Neural crest cell (in vitro differentiated cells): Measurements from ENCODE around the gene CETP. TPM values are rescaled to one million over a fixed set of nuclear protein-coding genes. Genes with fewer than 3 reads are reported as not detected.

Source experiments
- DNase-seq: peaks from one replicate; pipeline ENCODE4 v3.0.0; 2021; ENCODE audit warnings: low read depth, mixed read lengths, low spot score
- H3K27ac Mint-ChIP-seq: one replicate; pipeline ENCODE4 v1.8.0; 2021; ENCODE audit warnings: mild to moderate bottlenecking, mixed read lengths; ENCODE audit not compliant: unreplicated experiment
- H3K27me3 Mint-ChIP-seq: 2 replicates; pipeline ENCODE4 v1.8.0; 2021; ENCODE audit warnings: low read depth, mild to moderate bottlenecking, mixed read lengths
- H3K36me3 Mint-ChIP-seq: 2 replicates; pipeline ENCODE4 v1.8.0; 2021; ENCODE audit warnings: low read depth, mild to moderate bottlenecking, mixed read lengths
- H3K4me1 Mint-ChIP-seq: 2 replicates; pipeline ENCODE4 v1.8.0; 2021; ENCODE audit warnings: mixed read lengths
- H3K4me3 Mint-ChIP-seq: one replicate; pipeline ENCODE4 v1.8.0; 2021; ENCODE audit warnings: mild to moderate bottlenecking, mixed read lengths
- H3K9me3 Mint-ChIP-seq: 2 replicates; pipeline ENCODE4 v1.8.0; 2021; ENCODE audit warnings: mixed read lengths
- CTCF ChIP-seq: fragments of 200-600 bp; sonication (generic); conservative IDR thresholded peaks from 2 replicates; pipeline ENCODE4 v1.5.0; 2021; ENCODE audit warnings: antibody characterized with exemption, mild to moderate bottlenecking
- total RNA-seq: library from RNA; stranded (reverse); gene quantifications from 2 replicates; pipeline ENCODE4 v1.2.1, GENCODE V29; 2021

CETP gene
- total RNA-seq, 1 donor from 2014 or later, result not detected

- H3K9me3 Mint-ChIP-seq, result no peaks in the 10 kb centered on the region
- no peak for TF ChIP-seq CTCF
- no peak for DNase-seq
- H3K4me1 Mint-ChIP-seq, result no peaks in the 10 kb centered on the region
- H3K27ac Mint-ChIP-seq, result no peak overlapping the region
- H3K4me3 Mint-ChIP-seq, result no peak overlapping the region
- H3K36me3 Mint-ChIP-seq, result no peaks in the 10 kb centered on the region
- no peaks in the 10 kb centered on the region for H3K27me3 Mint-ChIP-seq
Measured at GRCh38 chr16:57007050-57007449, 45.3 kb downstream of the CETP start.

GRCh38 chr16:57007530-57007929 is 45.8 kb downstream of the CETP start:
- Mint-ChIP-seq H3K27me3 (no peaks in the 10 kb centered on the region), H3K9me3 (no peaks in the 10 kb centered on the region), H3K4me3 (no peak overlapping the region), H3K36me3 (no peaks in the 10 kb centered on the region), H3K27ac (no peak overlapping the region), H3K4me1 (no peaks in the 10 kb centered on the region)
- no peak for DNase-seq
- no peak for TF ChIP-seq CTCF

GRCh38 chr16:57008440-57008839 is 46.7 kb downstream of the CETP start:
- Mint-ChIP-seq H3K36me3 (no peaks in the 10 kb centered on the region), H3K27ac (no peak overlapping the region), H3K27me3 (no peaks in the 10 kb centered on the region), H3K9me3 (no peaks in the 10 kb centered on the region), H3K4me1 (no peaks in the 10 kb centered on the region), H3K4me3 (no peak overlapping the region)
- DNase-seq, result no peak
- no peak for TF ChIP-seq CTCF

GRCh38 chr16:57009643-57010170 is 48.0 kb downstream of the CETP start:
- Mint-ChIP-seq H3K9me3 (no peaks in the 10 kb centered on the region), H3K27ac (no peak overlapping the region), H3K4me3 (no peak overlapping the region), H3K27me3 (no peaks in the 10 kb centered on the region), H3K4me1 (no peaks in the 10 kb centered on the region), H3K36me3 (no peaks in the 10 kb centered on the region)
- DNase-seq, result no peak
- no peak for TF ChIP-seq CTCF

GRCh38 chr16:57012353-57012752 is 50.6 kb downstream of the CETP start:
- no peaks in the 10 kb centered on the region for H3K9me3 Mint-ChIP-seq
- no peak overlapping the region for H3K27ac Mint-ChIP-seq
- TF ChIP-seq CTCF, result no peak
- no peak for DNase-seq
- H3K4me3 Mint-ChIP-seq, result no peak overlapping the region
- no peaks in the 10 kb centered on the region for H3K27me3 Mint-ChIP-seq
- no peaks in the 10 kb centered on the region for H3K4me1 Mint-ChIP-seq
- no peaks in the 10 kb centered on the region for H3K36me3 Mint-ChIP-seq

GRCh38 chr16:57013229-57013628 is 51.5 kb downstream of the CETP start:
- no peaks in the 10 kb centered on the region for H3K9me3 Mint-ChIP-seq
- H3K27ac Mint-ChIP-seq, result no peak overlapping the region
- H3K27me3 Mint-ChIP-seq, result no peaks in the 10 kb centered on the region
- TF ChIP-seq CTCF, result no peak
- no peak for DNase-seq
- H3K4me1 Mint-ChIP-seq, result no peaks in the 10 kb centered on the region
- no peaks in the 10 kb centered on the region for H3K36me3 Mint-ChIP-seq
- no peak overlapping the region for H3K4me3 Mint-ChIP-seq
